Nucleus accumbens (tissue), 56 donors: ENCODE measurements around the gene TFEC.
"Not testable (repeated sequence)": the region's sequence is repeated elsewhere in the genome, so short reads cannot be mapped to it uniquely, and the experiment has no call there.

Source experiments
- DNase-seq, 56 donors: peaks; one replicate each; lab custom pipeline; 2025; lab: John Stamatoyannopoulos, UW

The TFEC gene

GRCh38 chr7:116030651-116031276 lies at the start of gene TFEC:
TSS of gene TFEC (minus strand) at chr7:116030763. CDS start at chr7:115984441, 46,322 bp downstream.
- DNase-seq = no peak

DNA sequence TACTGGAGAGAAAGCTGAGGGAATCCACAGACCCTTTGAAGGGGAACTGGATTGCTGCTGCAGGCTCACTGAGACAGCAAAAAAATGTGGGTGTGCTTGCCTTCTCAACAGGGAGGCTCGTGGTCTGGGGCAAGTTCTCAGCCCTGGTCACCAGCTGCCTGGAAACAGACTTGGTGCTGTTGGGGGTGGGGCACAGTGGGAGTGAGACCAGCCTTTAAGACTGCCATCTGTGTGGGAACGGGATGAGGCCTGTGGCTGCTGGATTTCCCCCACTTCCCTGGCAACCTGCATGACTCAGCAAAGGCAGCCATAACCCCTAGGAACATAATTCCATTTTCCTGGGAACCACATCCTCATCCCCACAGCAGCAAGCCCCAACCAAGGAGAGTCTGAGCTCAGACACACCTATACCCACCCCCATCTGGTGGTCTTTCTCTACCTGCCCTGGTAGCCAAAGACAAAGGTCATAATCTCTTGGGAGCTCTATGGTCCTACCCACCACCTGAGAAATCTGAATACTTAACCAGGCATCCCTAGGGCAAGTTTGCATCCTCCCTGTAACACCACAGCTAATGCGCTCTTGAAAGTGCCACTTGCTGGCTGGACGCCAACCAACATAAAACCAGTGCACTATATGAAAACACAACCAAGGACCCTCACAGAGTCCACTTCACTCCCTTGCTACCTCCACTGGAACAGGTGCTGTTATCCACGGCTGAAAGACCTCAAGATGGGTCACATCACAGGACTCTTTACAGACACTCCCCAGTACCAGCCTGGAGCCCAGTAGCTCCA lies 45.0 kb upstream of the TFEC start:
- DNase-seq = no peak

- DNase-seq = no peak
Observed at GRCh38 chr7:116071629-116072028, 41.1 kb upstream of the TFEC start.

- DNase-seq = no peak
Observed at GRCh38 chr7:116064179-116064578, 33.6 kb upstream of the TFEC start.

DNA sequence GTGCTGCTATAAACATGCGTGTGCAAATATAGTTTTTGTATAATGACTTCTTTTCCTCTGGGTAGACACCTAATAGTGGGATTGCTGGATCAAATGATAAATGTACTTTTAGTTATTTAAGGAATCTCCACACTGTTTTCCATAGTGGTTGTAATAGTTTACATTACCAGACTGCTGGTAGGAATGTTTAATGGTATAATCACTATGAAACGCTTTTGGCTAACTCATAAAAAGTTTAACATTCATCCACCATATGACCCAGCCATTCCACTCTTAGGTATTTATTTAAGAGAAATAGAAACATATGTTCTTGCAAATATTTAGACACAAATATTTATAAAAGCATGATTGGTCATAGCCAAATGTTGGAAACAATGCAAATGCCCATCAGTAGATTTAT lies 32.1 kb upstream of the TFEC start:
- no peak for DNase-seq

- DNase-seq = no peak
Observed at GRCh38 chr7:116052006-116052405, 21.4 kb upstream of the TFEC start.

GRCh38 chr7:116047261-116047660 lies 16.7 kb upstream of the TFEC start:
- DNase-seq = not testable (repeated sequence)

DNA sequence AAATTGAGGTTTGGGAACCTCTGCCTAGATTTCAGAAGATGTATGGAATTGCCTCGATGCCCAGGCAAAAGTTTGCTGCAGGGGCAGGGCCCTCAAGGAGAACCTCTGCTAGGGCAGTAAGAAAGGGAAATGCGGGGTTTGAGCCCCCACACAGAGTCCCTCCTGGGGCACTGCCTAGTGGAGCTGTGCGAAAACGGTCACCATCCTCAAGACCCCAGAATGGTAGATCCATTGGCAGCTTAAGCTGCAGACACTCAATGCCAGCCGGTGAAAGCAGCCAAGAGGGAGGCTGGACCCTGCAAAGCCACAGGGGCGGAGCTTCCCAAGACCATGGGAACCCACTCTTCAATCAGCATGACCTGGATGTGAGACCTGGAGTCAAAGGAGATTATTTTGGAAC lies 15.0 kb upstream of the TFEC start:
- no peak for DNase-seq

DNA sequence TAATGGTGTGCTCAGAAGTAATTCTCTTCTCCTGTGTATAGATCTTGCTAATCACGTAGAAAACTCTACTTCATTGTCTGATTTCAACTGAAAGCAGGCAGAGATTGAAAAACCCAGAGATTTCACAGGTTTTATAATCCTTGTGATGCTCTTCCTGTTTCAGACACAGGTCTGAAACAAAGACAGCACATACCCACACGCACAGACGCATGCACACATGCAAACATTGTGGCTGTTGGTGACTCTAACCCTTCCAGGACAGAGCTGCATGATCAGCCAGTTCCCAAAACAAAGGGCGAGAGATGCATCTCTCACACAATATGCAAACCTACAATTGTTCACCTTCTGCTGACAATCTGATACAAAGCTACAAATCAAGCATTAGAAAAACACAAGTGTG lies 11.1 kb upstream of the TFEC start:
- DNase-seq = no peak

GRCh38 chr7:116037401-116037800 lies 6.8 kb upstream of the TFEC start:
- no peak for DNase-seq

GRCh38 chr7:116034411-116034810 lies 3.8 kb upstream of the TFEC start:
- no peak for DNase-seq

DNA sequence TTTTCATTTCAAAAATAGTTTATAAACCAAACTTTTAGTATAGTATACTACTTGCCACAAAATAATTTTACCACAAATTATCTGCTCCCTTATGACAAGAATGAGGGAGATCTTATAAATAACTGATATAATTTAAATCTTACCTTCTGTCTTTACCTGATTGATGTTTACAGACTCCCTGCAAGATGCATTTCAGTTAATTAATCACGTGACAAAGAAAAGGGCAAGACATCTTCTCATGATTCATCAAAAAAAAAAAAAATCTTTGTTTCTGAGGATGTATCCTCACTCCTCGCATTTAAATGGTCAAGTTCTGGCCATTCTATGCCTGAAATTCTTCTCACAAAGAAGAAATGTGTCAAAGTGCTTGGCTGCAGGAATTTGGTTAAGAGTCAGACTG lies 2.3 kb upstream of the TFEC start:
- no peak for DNase-seq

DNA sequence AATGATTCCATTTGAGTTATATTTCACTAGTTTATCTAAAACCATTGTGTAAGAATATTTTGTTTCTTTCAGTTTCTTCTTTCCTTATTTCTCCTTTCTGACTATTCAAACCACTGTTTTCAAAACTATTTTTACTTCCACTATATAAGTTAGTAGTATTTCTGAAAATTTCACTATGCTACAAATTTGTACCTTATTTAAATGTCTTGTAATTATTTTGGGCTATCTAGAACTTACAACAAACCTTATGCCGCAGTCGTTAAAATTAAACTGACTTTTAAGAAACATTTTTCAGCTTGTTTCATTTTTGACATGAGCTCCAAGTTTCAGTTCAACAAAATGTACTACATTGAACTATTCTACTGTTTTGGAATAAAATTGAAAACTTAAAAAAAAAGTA lies 1.8 kb downstream of the TFEC start:
- DNase-seq = no peak

GRCh38 chr7:116027786-116028185 lies 2.8 kb downstream of the TFEC start:
- no peak for DNase-seq

DNA sequence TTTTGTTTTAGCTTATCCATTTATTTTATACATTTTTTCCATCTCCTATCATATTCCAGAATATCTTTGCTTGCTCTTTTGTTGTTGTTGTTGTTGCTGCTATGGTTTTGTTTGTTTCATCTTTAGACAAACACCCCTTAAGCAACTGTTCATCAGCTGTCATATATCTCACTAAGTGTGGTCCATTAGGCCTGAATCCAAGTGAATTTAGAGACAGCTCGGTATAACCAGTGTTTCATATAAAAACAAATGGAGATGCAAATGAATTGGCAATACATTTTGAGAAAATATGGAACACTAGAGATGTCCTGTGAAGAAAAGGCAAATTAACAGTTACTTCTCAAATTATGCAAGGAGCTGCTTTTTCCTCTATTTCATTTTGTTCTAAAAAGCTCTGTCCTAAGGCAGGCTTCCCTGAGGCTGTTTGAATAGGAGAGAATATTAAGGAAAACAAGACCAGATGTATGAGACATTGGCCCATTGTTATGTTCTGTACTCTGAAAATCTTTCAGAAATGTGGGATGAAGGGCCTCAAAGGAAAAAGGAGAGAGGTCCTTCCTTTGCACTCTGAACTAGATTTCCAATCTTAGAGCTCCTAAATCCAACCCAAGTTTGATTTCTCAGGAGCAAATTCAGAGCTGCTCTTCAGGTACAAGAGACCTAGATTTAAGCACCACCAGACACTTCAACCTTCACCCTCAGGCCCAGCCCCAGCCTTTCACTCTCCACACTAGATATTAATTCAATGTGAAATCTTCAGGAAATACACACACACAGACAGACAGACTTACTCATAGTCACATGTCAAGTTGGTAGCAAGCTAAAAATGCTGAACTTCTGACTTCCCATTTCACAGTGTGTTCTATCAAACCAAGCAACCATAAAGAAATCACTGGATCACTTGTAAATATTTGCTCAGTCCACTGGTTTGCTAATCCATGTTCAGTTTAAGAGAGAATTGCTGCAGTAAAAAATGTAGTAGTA lies 5.4 kb downstream of the TFEC start:
- no peak for DNase-seq

DNA sequence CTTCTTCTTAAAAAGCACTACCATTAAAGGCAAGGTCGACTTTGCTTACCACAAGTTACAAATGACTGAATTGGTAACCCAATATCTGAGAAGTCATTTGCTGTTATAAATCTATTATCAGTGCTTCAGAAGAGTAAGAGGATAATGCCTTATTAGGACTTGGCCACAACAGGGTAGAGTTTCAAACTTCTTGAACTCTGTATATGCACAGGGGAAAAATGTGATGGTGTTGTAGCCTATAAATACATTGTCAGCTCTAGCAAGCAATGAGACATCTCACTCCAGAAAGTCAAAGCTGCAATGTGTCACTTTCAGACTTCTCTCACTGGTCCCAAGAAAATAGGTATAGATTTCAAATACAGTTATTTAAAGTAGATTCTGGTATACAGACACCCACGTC lies 9.3 kb downstream of the TFEC start:
- no peak for DNase-seq

DNA sequence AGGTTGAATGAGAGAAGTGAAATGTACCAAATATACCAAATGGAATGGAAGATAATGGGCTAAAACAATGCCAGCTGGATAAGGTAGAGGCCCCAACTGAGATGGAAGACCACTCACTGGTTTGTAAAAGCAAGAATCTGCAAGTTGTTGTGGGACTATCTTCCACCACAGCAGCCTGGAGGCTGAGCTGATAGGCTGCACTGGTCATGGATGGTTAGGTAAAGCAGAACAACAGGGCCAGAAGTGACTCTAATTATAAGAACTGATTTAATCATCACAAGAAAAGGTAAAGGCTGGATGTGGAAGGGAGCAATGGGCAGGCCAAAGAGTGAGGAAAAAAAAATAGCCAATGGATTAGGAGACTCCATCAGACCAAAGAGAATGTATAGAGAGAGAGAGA lies 11.8 kb downstream of the TFEC start:
- DNase-seq = no peak

DNA sequence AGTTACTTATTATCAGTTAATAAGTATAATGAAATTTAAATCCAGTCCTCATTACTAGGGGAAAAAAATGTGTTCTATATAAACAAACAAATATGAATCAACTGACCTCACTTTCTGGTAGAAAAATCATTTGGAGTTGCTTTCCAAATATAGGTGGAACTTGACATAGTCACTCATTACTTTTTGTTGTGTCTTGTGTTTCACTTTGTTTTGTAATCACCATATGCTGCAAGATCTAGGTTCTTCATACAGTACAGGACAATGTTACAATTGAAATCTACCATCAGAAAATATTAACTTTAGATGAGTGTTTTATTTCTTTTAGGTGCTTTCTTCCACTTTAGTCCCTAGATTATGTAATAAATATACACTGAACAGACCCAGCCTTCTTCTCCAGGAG lies 16.9 kb downstream of the TFEC start:
- DNase-seq = no peak

GRCh38 chr7:116011584-116011983 lies 19.0 kb downstream of the TFEC start:
- no peak for DNase-seq

DNA sequence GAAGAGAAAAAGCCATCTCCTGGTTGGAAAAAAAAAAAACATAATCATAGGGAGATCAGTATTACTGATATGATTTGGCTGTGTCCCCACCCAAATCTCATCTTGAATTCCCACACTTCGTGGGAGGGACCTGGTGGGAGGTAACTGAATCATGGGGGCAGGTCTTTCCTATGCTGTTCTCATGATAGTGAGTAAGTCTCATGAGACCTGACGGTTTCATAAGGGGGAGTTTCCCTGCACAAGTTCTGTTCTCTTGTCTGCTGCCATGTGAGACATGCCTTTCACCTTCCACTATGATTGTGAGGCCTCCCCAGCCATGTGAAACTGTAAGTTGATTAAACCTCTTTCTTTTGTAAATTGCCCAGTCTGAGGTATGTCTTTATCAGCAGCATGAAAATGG lies 25.8 kb downstream of the TFEC start:
- not testable (repeated sequence) for DNase-seq

DNA sequence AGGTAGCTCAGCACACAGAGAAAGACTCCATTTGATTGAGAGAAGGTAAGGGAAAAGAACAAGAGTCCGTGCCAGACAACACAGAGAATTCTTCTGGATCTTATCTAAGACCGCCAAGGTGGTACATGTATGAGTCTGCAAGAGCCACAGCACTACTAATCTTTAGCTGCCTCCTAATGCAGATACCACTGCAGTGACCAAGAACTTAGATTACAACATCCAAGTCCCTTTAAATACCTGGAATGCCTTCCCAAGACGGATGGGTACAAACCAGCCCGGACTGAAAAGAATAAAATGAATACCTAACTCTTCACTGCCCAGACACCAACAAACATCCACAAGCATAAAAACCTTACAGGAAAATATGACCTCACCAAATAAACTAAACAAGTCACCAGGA lies 33.3 kb downstream of the TFEC start:
- DNase-seq = no peak
